Measurements from ENCODE around the gene IPO11. TPM values are rescaled to one million over a fixed set of nuclear protein-coding genes. Genes with fewer than 3 reads are reported as not detected.

IPO11 gene
- total RNA-seq, 1 donor from 2014 or later, result 49.9 TPM

DNA sequence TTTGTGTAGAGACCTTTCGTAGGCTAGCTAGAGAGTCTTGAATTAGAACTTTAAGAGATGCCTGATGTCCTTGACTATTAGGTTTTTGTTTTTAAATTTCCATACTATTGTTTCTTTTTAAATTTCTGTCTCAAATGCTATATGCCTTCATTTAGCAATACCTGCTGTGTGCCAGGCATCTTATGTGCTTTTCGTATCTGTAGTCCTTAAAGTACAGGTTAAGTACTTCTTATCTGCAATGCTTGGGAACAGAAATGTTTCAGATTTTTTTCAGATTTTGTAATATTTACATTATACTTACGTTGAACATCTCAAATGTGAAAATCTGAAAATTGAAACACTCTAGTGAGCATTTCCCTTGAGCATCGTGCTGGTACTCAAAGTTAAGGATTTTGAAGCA lies 49.0 kb downstream of the IPO11 start:
- peaks cover 2% of the 10 kb centered on the region for H3K4me1 Mint-ChIP-seq (ENCODE audit: low read depth)
- peaks cover 3% of the 10 kb centered on the region for H3K36me3 Mint-ChIP-seq (ENCODE audit: low read depth)

DNA sequence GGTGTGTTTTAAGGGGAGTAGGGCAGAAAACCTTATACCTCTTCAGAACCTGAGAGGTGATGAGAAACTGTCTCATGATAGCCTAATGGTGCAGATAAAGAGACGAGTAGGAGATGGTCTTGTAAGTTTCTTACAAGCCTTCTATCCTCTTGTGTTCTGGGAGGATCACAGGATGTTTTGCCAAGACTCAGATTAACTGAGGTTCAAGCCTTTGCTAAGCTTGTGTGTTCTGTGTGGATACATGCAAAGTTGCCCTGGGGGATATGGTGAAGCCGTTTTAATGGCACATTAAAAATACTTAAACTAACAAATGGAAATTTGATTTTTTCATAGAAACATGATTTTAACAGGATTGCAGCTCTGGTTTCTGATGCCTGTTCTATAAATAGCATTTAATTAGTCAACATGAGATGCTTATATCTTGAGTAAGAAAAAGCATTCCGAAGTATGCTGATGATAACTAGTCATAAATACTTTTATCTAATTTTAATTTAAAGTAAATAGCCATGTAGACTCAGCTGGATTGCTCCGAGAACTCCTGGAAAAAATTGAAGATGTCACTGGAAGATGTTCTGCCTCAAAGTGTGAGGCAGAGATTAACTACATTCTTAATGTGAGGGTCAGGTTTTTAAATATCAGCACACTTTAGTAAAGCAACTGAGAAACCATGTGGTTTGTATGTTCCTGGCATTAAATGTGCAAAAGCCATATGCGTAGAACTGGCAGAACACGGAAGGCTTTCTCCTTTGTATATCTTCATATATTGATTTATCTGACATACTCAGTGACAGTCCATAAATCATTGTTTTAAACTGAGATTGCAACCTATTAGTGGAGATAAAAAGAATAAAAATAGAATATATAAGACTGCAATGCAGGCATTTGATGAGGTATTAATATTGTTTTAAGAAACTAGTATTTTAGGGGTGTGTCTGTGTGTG lies 53.7 kb downstream of the IPO11 start:
- Mint-ChIP-seq H3K4me3 (ENCODE audit: low read depth) (no peak overlapping the region), H3K9me3 (no peaks in the 10 kb centered on the region), H3K27ac (no peak overlapping the region), H3K27me3 (ENCODE audit: low read depth) (no peaks in the 10 kb centered on the region), H3K36me3 (ENCODE audit: low read depth) (peaks cover 20% of the 10 kb centered on the region), H3K4me1 (ENCODE audit: low read depth) (peaks cover 4% of the 10 kb centered on the region)
- intact Hi-C loops (cut with micrococcal nuclease), result no loop called here
- DNase-seq (ENCODE audit: low spot score), result no peak

More for the DNA sequence above, 49.0 kb downstream of the IPO11 start:
- no peak overlapping the region for H3K4me3 Mint-ChIP-seq (ENCODE audit: low read depth)
- H3K27ac Mint-ChIP-seq, result no peak overlapping the region
- intact Hi-C loops (cut with micrococcal nuclease), result loop anchor here (1.0 kb wide), 1 partner anchor 317 kb away; no protein-coding TSS in a partner anchor
- H3K27me3 Mint-ChIP-seq (ENCODE audit: low read depth), result no peaks in the 10 kb centered on the region
- DNase-seq (ENCODE audit: low spot score), result no peak
- H3K9me3 Mint-ChIP-seq, result no peaks in the 10 kb centered on the region

DNA sequence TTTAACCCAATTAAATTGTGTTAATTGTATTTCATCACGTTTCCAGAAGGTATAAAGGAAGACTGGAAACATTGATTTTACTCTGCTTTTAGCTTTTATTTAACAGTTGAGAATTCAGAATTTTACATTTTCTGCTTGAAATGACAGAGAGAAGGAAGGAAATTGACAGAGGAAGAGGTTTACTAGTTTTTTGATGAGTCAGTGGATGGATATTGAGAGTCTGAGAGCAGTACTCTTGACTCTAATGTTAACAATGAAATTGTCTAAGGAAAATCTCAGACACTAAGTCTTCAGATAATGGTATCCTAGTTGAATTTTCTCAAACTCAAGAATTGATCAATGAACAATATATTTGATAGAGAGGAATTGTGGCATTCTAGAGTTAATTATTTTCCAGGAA lies 60.6 kb downstream of the IPO11 start:
- intact Hi-C loops (cut with micrococcal nuclease), result no loop called here
- H3K27me3 Mint-ChIP-seq (ENCODE audit: low read depth), result no peaks in the 10 kb centered on the region
- no peak for DNase-seq (ENCODE audit: low spot score)
- no peaks in the 10 kb centered on the region for H3K9me3 Mint-ChIP-seq
- H3K4me1 Mint-ChIP-seq (ENCODE audit: low read depth), result peaks cover 17% of the 10 kb centered on the region
- H3K27ac Mint-ChIP-seq, result no peak overlapping the region
- peaks cover 24% of the 10 kb centered on the region for H3K36me3 Mint-ChIP-seq (ENCODE audit: low read depth)
- no peak overlapping the region for H3K4me3 Mint-ChIP-seq (ENCODE audit: low read depth)

DNA sequence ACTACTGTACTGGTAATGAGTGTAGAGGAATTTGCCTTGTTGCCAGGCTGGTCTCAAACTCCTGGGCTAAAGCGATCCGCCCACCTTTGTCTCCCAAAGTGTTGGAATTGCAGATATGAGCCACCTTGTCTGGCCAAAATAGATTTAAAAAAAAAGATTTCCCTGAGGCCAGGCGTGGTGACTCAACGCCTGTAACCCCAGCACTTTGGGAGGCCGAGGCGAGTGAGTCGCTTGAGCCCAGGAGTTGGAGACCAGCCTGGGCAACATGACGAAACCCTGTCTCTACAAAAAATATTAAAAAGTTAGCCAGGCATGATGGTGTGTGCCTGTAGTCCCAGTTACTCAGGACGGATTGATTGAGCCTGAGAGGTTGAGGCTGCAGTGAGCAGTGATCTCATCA lies 62.5 kb downstream of the IPO11 start:
- H3K9me3 Mint-ChIP-seq, result no peaks in the 10 kb centered on the region
- DNase-seq (ENCODE audit: low spot score), result no peak
- H3K4me1 Mint-ChIP-seq (ENCODE audit: low read depth), result peaks cover 17% of the 10 kb centered on the region
- peaks cover 32% of the 10 kb centered on the region for H3K36me3 Mint-ChIP-seq (ENCODE audit: low read depth)
- intact Hi-C loops (cut with micrococcal nuclease), result no loop called here
- no peak overlapping the region for H3K4me3 Mint-ChIP-seq (ENCODE audit: low read depth)
- H3K27ac Mint-ChIP-seq, result no peak overlapping the region
- H3K27me3 Mint-ChIP-seq (ENCODE audit: low read depth), result no peaks in the 10 kb centered on the region

DNA sequence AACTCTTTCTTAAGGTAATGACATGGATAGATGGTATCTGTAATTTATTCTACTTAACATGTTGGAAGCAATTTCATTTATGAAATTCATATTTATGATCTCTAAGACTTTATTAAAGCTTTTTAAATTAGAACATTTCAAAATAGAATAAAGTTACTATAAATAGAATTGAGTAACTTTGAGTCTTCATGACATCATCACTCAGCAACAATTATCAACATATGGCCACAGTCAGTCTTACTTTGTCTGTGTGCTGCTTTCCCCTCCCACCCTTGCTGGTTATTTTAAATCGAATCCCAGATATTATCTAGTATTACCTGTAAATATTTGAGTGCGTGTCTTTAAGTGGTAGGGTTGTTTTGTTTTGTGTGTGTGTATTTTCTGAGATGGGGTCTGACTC lies 65.2 kb downstream of the IPO11 start:
- intact Hi-C loops (cut with micrococcal nuclease), result no loop called here
- peaks cover 5% of the 10 kb centered on the region for H3K9me3 Mint-ChIP-seq
- no peak overlapping the region for H3K27ac Mint-ChIP-seq
- DNase-seq (ENCODE audit: low spot score), result no peak
- H3K36me3 Mint-ChIP-seq (ENCODE audit: low read depth), result peaks cover 42% of the 10 kb centered on the region
- H3K27me3 Mint-ChIP-seq (ENCODE audit: low read depth), result no peaks in the 10 kb centered on the region
- no peak overlapping the region for H3K4me3 Mint-ChIP-seq (ENCODE audit: low read depth)
- peaks cover 17% of the 10 kb centered on the region for H3K4me1 Mint-ChIP-seq (ENCODE audit: low read depth)

DNA sequence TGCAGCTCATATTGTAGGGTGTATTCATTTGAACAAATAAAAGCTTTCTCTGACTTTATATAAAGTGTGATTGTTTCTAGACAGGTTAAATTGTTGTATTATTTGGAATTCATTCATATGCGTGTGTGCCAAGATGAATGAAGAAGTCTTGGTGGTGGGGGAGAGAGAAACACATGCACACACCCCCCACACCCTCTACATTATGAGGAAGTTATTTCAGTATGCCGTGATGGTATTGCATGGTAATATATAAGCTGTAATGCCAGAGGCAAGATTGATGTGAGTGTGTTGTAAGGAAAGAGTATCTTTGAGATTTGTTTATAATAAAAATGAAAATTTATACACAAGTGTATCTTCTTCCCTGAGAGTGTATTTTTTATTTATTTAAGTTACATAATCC lies 71.0 kb downstream of the IPO11 start:
- H3K27me3 Mint-ChIP-seq (ENCODE audit: low read depth), result no peaks in the 10 kb centered on the region
- H3K9me3 Mint-ChIP-seq, result peaks cover 5% of the 10 kb centered on the region
- H3K4me1 Mint-ChIP-seq (ENCODE audit: low read depth), result peaks cover 2% of the 10 kb centered on the region
- peaks cover 49% of the 10 kb centered on the region for H3K36me3 Mint-ChIP-seq (ENCODE audit: low read depth)
- DNase-seq (ENCODE audit: low spot score), result no peak
- H3K27ac Mint-ChIP-seq, result no peak overlapping the region
- no peak overlapping the region for H3K4me3 Mint-ChIP-seq (ENCODE audit: low read depth)
- intact Hi-C loops (cut with micrococcal nuclease), result loop anchor here (10.0 kb wide), 1 partner anchor 91 kb away; the partner anchor contains the start of gene LRRC70

DNA sequence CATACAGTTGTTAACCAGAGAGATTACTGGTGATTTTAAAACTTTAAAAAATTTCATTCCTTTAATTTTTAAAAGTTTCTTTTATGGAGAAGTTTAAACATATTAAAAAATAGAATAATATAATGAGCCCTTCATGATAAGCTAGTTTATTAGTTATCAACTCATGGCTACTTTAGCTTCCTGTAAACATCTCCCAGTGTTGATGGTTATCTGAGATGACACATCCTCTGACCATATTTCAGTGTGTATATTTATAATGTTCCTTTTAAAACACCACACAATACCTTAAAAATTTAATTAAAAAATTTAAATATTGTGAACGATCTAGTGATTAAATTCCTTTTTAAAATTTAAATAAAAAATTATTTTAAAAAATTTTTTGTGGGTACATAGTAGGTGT lies 74.1 kb downstream of the IPO11 start:
- Mint-ChIP-seq H3K27me3 (ENCODE audit: low read depth) (no peaks in the 10 kb centered on the region), H3K27ac (no peak overlapping the region), H3K36me3 (ENCODE audit: low read depth) (peaks cover 36% of the 10 kb centered on the region), H3K4me3 (ENCODE audit: low read depth) (no peak overlapping the region), H3K4me1 (ENCODE audit: low read depth) (peaks cover 3% of the 10 kb centered on the region), H3K9me3 (no peaks in the 10 kb centered on the region)
- DNase-seq (ENCODE audit: low spot score), result no peak
- intact Hi-C loops (cut with micrococcal nuclease), result loop anchor here (10.0 kb wide), 1 partner anchor 88 kb away; the partner anchor contains the start of gene LRRC70

DNA sequence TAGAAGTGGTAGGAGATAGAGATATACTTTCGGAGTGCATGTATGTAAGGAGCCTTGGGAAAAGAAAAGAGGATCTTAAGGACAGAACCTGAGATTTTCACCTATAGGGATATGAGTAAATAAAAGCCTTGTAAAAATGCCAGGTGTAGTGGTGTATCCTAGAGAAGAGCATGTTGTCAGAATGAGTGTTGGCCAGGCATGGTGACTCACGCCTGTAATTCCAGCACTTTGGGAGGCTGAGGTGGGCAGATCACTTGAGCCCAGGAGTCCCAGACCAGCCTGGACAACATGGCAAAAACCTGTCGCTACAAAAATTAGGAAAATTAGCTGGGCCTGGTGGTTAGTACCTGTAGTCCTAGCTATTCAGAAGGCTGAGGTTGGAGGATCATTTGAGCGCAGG lies 76.0 kb downstream of the IPO11 start:
- H3K36me3 Mint-ChIP-seq (ENCODE audit: low read depth), result peaks cover 40% of the 10 kb centered on the region
- H3K4me1 Mint-ChIP-seq (ENCODE audit: low read depth), result peaks cover 3% of the 10 kb centered on the region
- H3K27ac Mint-ChIP-seq, result no peak overlapping the region
- no peak for DNase-seq (ENCODE audit: low spot score)
- no peaks in the 10 kb centered on the region for H3K27me3 Mint-ChIP-seq (ENCODE audit: low read depth)
- no peaks in the 10 kb centered on the region for H3K9me3 Mint-ChIP-seq
- H3K4me3 Mint-ChIP-seq (ENCODE audit: low read depth), result no peak overlapping the region
- intact Hi-C loops (cut with micrococcal nuclease), result loop anchor here (10.0 kb wide), 1 partner anchor 86 kb away; the partner anchor contains the start of gene LRRC70

DNA sequence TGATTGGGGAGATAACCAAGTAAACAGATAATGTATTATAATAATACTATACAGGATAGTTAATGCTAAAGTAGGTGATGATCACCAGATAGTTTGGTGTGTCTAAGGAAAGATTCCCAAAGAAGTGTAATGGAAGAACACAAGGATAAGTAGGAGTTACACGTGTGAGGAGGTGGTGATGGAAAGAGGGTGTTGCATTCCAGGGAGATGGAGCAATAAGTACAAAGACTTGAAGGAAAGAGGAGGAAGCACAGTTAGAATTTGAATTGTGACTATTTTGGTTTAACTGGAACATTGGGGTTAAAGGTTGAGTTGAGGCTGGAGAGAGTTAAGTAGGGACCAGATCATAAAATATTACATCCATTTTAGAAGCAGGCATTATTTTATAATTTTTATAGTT lies 76.9 kb downstream of the IPO11 start:
- Mint-ChIP-seq H3K27me3 (ENCODE audit: low read depth) (no peaks in the 10 kb centered on the region), H3K27ac (no peak overlapping the region), H3K9me3 (no peaks in the 10 kb centered on the region), H3K36me3 (ENCODE audit: low read depth) (peaks cover 37% of the 10 kb centered on the region), H3K4me3 (ENCODE audit: low read depth) (no peak overlapping the region), H3K4me1 (ENCODE audit: low read depth) (peaks cover 3% of the 10 kb centered on the region)
- intact Hi-C loops (cut with micrococcal nuclease), result loop anchor here (10.0 kb wide), 1 partner anchor 85 kb away; the partner anchor contains the start of gene LRRC70
- DNase-seq (ENCODE audit: low spot score), result no peak

DNA sequence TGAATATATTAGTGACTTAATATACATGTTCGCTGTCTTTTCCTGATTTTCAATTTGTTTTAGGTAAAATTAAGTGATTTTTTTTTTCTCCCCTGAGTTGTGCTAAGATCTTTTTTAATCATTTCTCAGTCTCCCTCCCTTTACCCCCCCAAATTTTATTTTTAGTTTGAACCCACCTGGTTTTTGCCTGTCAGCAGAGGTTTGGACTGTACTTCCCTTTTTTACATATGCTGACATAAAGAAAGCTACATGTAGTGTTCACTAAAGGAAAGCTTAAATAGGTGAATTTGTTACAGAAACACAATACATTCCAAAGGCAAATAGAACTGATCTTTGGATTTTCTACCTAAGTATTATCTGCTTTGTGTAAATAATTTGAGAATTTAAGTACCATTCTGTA lies 82.2 kb downstream of the IPO11 start:
- H3K36me3 Mint-ChIP-seq (ENCODE audit: low read depth), result peaks cover 21% of the 10 kb centered on the region
- no peaks in the 10 kb centered on the region for H3K4me1 Mint-ChIP-seq (ENCODE audit: low read depth)
- no peak for DNase-seq (ENCODE audit: low spot score)
- no peaks in the 10 kb centered on the region for H3K9me3 Mint-ChIP-seq
- H3K27me3 Mint-ChIP-seq (ENCODE audit: low read depth), result no peaks in the 10 kb centered on the region
- no peak overlapping the region for H3K4me3 Mint-ChIP-seq (ENCODE audit: low read depth)
- H3K27ac Mint-ChIP-seq, result no peak overlapping the region
- intact Hi-C loops (cut with micrococcal nuclease), result no loop called here

DNA sequence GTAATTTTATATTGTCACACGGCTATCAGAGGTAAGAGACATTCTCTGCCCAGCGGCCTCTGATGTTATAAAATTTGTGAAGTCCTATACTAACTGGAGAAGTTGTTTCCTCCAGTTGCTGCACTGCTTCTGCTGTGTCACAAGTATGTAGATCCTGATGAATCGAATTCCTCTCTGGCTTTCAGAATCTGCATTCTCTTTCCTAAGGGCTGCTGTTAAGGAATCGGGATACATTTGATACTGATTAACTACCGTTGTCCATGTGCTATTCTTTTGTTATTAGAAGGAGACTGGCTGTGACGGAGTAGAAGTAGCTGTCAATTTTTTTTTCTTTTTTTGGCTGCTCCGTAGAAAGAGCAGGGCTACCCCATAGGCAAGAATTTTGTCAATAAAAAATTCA lies 84.3 kb downstream of the IPO11 start:
- intact Hi-C loops (cut with micrococcal nuclease), result no loop called here
- Mint-ChIP-seq H3K4me3 (ENCODE audit: low read depth) (no peak overlapping the region), H3K27me3 (ENCODE audit: low read depth) (no peaks in the 10 kb centered on the region), H3K36me3 (ENCODE audit: low read depth) (peaks cover 13% of the 10 kb centered on the region), H3K27ac (no peak overlapping the region), H3K9me3 (no peaks in the 10 kb centered on the region), H3K4me1 (ENCODE audit: low read depth) (no peaks in the 10 kb centered on the region)
- DNase-seq (ENCODE audit: low spot score), result no peak

DNA sequence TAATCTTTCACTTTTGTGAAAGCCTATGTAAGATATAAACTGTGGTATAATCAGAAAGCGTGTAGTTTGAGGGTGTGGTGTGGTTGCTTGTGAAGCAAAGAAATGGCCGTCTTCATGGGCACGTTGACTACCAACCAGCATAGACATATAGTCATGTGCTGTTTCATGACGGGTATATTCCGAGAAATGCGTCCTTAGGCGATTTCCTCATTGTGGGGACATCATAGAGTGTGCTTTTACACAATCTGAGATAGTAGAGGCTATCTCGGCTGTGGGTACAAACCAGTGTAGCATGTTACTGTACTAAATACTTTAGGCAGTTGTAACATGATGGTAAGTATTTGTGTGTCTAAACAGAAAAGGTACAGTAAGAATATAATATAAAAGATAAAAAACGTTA lies 86.4 kb downstream of the IPO11 start:
- Mint-ChIP-seq H3K4me1 (ENCODE audit: low read depth) (no peaks in the 10 kb centered on the region), H3K27ac (no peak overlapping the region), H3K4me3 (ENCODE audit: low read depth) (no peak overlapping the region), H3K36me3 (ENCODE audit: low read depth) (peaks cover 8% of the 10 kb centered on the region), H3K9me3 (no peaks in the 10 kb centered on the region), H3K27me3 (ENCODE audit: low read depth) (no peaks in the 10 kb centered on the region)
- DNase-seq (ENCODE audit: low spot score), result no peak
- intact Hi-C loops (cut with micrococcal nuclease), result no loop called here

DNA sequence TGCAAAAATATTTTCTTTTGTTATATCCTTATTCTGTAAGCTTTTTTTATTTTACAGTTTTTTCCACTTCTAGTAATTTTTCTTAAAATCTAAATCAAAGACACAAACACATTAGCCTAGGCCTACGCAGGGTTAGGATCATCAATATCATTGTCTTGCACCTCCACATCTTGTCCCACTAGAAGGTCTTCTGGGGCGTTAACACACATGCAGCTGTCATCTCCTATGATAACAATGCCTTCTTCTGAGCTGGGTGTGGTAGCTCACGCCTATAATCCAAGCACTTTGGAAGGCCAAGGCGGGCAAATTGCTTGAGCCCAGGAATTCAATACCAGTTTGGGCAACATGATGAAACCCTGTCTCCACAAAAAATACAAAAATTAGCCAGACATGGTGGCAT lies 87.2 kb downstream of the IPO11 start:
- DNase-seq (ENCODE audit: low spot score), result no peak
- H3K36me3 Mint-ChIP-seq (ENCODE audit: low read depth), result peaks cover 4% of the 10 kb centered on the region
- no peaks in the 10 kb centered on the region for H3K4me1 Mint-ChIP-seq (ENCODE audit: low read depth)
- intact Hi-C loops (cut with micrococcal nuclease), result no loop called here
- no peaks in the 10 kb centered on the region for H3K27me3 Mint-ChIP-seq (ENCODE audit: low read depth)
- H3K9me3 Mint-ChIP-seq, result no peaks in the 10 kb centered on the region
- no peak overlapping the region for H3K27ac Mint-ChIP-seq
- H3K4me3 Mint-ChIP-seq (ENCODE audit: low read depth), result no peak overlapping the region

Data from activated T-helper 2 cell treated with anti-CD3 and anti-CD28 coated beads, Interferon-gamma antibody, Interleukin-2, Interleukin-4, amounts not matched to agents 10 μg/mL and 5 μg/mL and 100 μg/mL, durations not matched to agents 14 hours and 24 hours and 36 hours (primary cell).